ENCODE data around the gene KCNJ11. TPM values are rescaled to one million over a fixed set of nuclear protein-coding genes. Genes with fewer than 3 reads are reported as not detected.

The KCNJ11 gene
- total and polyA plus RNA-seq, 2 of the 8 experiments (the other 6 are each of a cell fraction or from before 2014, with no cell fraction given), result 3.8 to 6.3 TPM

DNA sequence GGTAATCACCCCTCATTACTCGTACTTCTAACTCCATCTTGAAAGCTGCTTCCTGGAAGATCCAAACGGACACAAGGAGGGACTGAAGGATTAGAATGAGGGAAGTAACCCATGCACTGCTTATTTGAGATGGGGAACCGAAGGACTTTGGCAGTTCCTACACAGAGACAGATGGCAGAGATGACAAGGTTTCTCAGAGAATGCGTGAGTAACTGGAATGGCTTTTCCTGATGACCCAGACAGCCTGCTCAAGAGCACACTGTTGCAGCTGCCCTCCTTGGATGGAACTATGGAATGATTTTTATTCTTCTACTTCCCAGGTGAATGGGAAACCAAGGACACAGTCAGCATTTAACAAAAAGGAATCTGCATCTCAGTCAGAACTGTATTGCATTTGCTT is 7.3 kb downstream of the KCNJ11 start (continued):
- no peak for TF ChIP-seq RBBP5 (IDR thresholded peaks at IDR 0.05; ENCODE audit: borderline replicate concordance, low read depth, low read length)
- no peak for TF ChIP-seq NANOG (IDR thresholded peaks at IDR 0.05; ENCODE audit: insufficient read depth, low read depth, low read length, poor library complexity, severe bottlenecking)
- no peak for TF ChIP-seq EP300 (IDR thresholded peaks at IDR 0.05; ENCODE audit: borderline replicate concordance in 1 of 2, low read depth in 2 of 2, low read length in 2 of 2)
- no peak for TF ChIP-seq RNF2 (IDR thresholded peaks at IDR 0.05; ENCODE audit: borderline replicate concordance, low read depth, low read length, missing control alignments, poor library complexity, severe bottlenecking)
- no peak for TF ChIP-seq TAF7 (optimal IDR thresholded peaks at IDR 0.05; ENCODE audit: borderline replicate concordance, low read depth, low read length)
- TF ChIP-seq, protein P1, sequence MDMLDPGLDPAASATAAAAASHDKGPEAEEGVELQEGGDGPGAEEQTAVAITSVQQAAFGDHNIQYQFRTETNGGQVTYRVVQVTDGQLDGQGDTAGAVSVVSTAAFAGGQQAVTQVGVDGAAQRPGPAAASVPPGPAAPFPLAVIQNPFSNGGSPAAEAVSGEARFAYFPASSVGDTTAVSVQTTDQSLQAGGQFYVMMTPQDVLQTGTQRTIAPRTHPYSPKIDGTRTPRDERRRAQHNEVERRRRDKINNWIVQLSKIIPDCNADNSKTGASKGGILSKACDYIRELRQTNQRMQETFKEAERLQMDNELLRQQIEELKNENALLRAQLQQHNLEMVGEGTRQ (IDR thresholded peaks at IDR 0.05; ENCODE audit: low read length), result no peak
- no peak for TF ChIP-seq SUZ12 (IDR thresholded peaks at IDR 0.05; ENCODE audit: low read length)
- no peak for TF ChIP-seq CTBP2 (IDR thresholded peaks at IDR 0.05; ENCODE audit: borderline replicate concordance, insufficient read depth, insufficient read length, low read length)
- no peak for TF ChIP-seq TEAD4 (IDR thresholded peaks at IDR 0.05; ENCODE audit: low read depth, low read length)
